Hepatocyte (in vitro differentiated cells): ENCODE results near the gene ARL4A. TPM values are rescaled to one million over a fixed set of nuclear protein-coding genes. Genes with fewer than 3 reads are reported as not detected.

ENCODE experiments used
- DNase-seq: peaks from one replicate; pipeline ENCODE4 v3.0.0-alpha.2; 2016; ENCODE audit warnings: low spot score
- H2AFZ ChIP-seq: fragments of 200-600 bp; sonication (generic); 2 replicates; pipeline ENCODE4 v1.6.0; 2016; ENCODE audit warnings: antibody characterized with exemption, mild to moderate bottlenecking
- H3K27ac ChIP-seq: fragments of 200-600 bp; sonication (generic); 2 replicates; pipeline ENCODE4 v1.5.1; 2016; ENCODE audit warnings: mild to moderate bottlenecking
- H3K27me3 ChIP-seq: fragments of 200-600 bp; sonication (generic); 2 replicates; pipeline ENCODE4 v1.6.1; 2016
- H3K36me3 ChIP-seq: fragments of 200-600 bp; sonication (generic); replicated peaks from 2 replicates; pipeline ENCODE4 v1.5.1; 2016; ENCODE audit warnings: low read depth; ENCODE audit not compliant: insufficient read depth
- H3K4me1 ChIP-seq: fragments of 200-600 bp; sonication (generic); 2 replicates; pipeline ENCODE4 v1.5.1; 2016; ENCODE audit warnings: mild to moderate bottlenecking, moderate library complexity; ENCODE audit not compliant: insufficient read depth
- H3K4me2 ChIP-seq: fragments of 200-600 bp; sonication (generic); 2 replicates; pipeline ENCODE4 v1.6.0; 2016
- H3K4me3 ChIP-seq: fragments of 200-600 bp; sonication (generic); 2 replicates; pipeline ENCODE4 v1.5.1; 2016; ENCODE audit warnings: mild to moderate bottlenecking
- H3K79me2 ChIP-seq: fragments of 200-600 bp; sonication (generic); 2 replicates; pipeline ENCODE4 v1.6.0; 2017; ENCODE audit warnings: mild to moderate bottlenecking
- H3K9me2 ChIP-seq: fragments of 200-600 bp; sonication (generic); replicated peaks from 2 replicates; pipeline ENCODE4 v1.6.0; 2017; ENCODE audit warnings: mild to moderate bottlenecking; ENCODE audit not compliant: insufficient read depth
- H3K9me3 ChIP-seq: fragments of 200-600 bp; sonication (generic); 2 replicates; pipeline ENCODE4 v1.5.1; 2016; ENCODE audit warnings: low read depth, mild to moderate bottlenecking
- H4K20me1 ChIP-seq: fragments of 200-600 bp; sonication (generic); 2 replicates; pipeline ENCODE4 v1.6.0; 2016; ENCODE audit warnings: mild to moderate bottlenecking; ENCODE audit not compliant: insufficient read depth, poor library complexity, severe bottlenecking
- CTCF ChIP-seq: fragments of 200-600 bp; sonication (generic); IDR thresholded peaks from 2 replicates; pipeline ENCODE4 v1.5.1; 2016; ENCODE audit warnings: antibody characterized with exemption, mild to moderate bottlenecking; ENCODE audit not compliant: poor library complexity
- EZH2 ChIP-seq: fragments of 200-600 bp; sonication (generic); IDR thresholded peaks from 2 replicates; pipeline ENCODE4 v1.6.1; 2016; ENCODE audit warnings: antibody characterized with exemption, mild to moderate bottlenecking, borderline replicate concordance
- EZH2phosphoT487 ChIP-seq: fragments of 200-600 bp; sonication (generic); IDR thresholded peaks from one replicate; pipeline ENCODE4 v1.6.1; 2018; ENCODE audit warnings: antibody characterized with exemption, mild to moderate bottlenecking, low read depth, moderate library complexity; ENCODE audit not compliant: unreplicated experiment, severe bottlenecking
- WGBS: methylation state at CpG from one replicate; pipeline ENCODE4 v1.1.6; 2016; ENCODE audit warnings: low lambda C conversion rate; ENCODE audit errors: missing lambda C conversion rate; 5-methylcytosine and 5-hydroxymethylcytosine counted together
- polyA plus RNA-seq: library from polyadenylated mRNA; unstranded; fragments of >200 nt; fragmentation: Nextera tagmentation; extraction: Ambion mirVana; gene quantifications from 2 replicates; pipeline ENCODE4 v1.2.1, GENCODE V29; 2016
- total RNA-seq: library from RNA; depleted of rRNA; stranded (reverse); fragments of >200 nt; gene quantifications from 2 replicates; pipeline ENCODE4 v1.2.3, GENCODE V29; 2014

The ARL4A gene
- total and polyA plus RNA-seq, 2 experiments from 2014 or later, result 60.3 to 64.0 TPM

GRCh38 chr7:12712236-12712635 lies 24.8 kb downstream of the ARL4A start:
- 64% methylated on average over 2 of the region's 2 CpGs for WGBS
- H3K4me1 ChIP-seq, result peaks cover 30% of the 10 kb centered on the region

GRCh38 chr7:12713625-12714378 lies 26.4 kb downstream of the ARL4A start:
- TF ChIP-seq EZH2phosphoT487, result no peak
- TF ChIP-seq CTCF, result no peak
- no peak for TF ChIP-seq EZH2
- H3K36me3 ChIP-seq, result no peaks in the 10 kb centered on the region
- no peak for DNase-seq
- H3K9me2 ChIP-seq, result no peaks in the 10 kb centered on the region
- H3K4me1 ChIP-seq, result peaks cover 30% of the 10 kb centered on the region
- peak overlapping the region; percentile 0 for H3K4me2 ChIP-seq
- H3K9me3 ChIP-seq, result no peaks in the 10 kb centered on the region
- 60% methylated on average over 1 of the region's 1 CpG for WGBS
- peak overlapping the region; percentile 72 for H3K27ac ChIP-seq
- no peaks in the 10 kb centered on the region for H4K20me1 ChIP-seq
- H2AFZ ChIP-seq, result no peak overlapping the region
- no peaks in the 10 kb centered on the region for H3K79me2 ChIP-seq
- no peak overlapping the region for H3K4me3 ChIP-seq
- H3K27me3 ChIP-seq, result no peaks in the 10 kb centered on the region

More at GRCh38 chr7:12712236-12712635, 24.8 kb downstream of the ARL4A start:
- Histone ChIP-seq H3K9me3 (no peaks in the 10 kb centered on the region), H3K27me3 (no peaks in the 10 kb centered on the region), H3K36me3 (no peaks in the 10 kb centered on the region), H3K27ac (peak overlapping the region; percentile 72), H3K79me2 (no peaks in the 10 kb centered on the region), H3K4me3 (no peak overlapping the region), H3K9me2 (no peaks in the 10 kb centered on the region), H3K4me2 (peak overlapping the region; percentile 24), H2AFZ (no peak overlapping the region), H4K20me1 (no peaks in the 10 kb centered on the region)
- TF ChIP-seq EZH2, result no peak
- DNase-seq, result peak; percentile 33

DNA sequence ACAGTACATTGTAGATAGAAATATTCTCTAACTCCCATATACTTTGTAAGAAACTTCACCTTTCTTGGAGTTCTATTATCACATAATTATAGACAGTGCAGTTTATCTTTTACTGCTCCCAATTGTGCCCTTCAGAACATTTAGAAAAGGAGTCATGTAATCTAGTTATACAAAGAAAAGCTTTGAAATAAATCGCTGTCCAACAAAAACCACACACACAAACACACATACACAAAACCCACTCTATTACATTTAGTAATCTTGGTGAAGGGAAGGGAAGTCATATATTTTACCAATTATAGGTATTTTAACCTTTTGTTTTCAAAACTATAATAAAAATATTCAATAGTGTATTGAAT lies 26.9 kb downstream of the ARL4A start:
- H3K4me3 ChIP-seq, result no peak overlapping the region
- H3K27me3 ChIP-seq, result no peaks in the 10 kb centered on the region
- no peaks in the 10 kb centered on the region for H3K9me3 ChIP-seq
- no peaks in the 10 kb centered on the region for H3K36me3 ChIP-seq
- 79% methylated on average over 1 of the region's 1 CpG for WGBS
- H2AFZ ChIP-seq, result no peak overlapping the region
- H3K27ac ChIP-seq, result peak overlapping the region; percentile 72
- peaks cover 30% of the 10 kb centered on the region for H3K4me1 ChIP-seq
- no peak for DNase-seq
- H3K79me2 ChIP-seq, result no peaks in the 10 kb centered on the region
- H3K9me2 ChIP-seq, result no peaks in the 10 kb centered on the region
- no peaks in the 10 kb centered on the region for H4K20me1 ChIP-seq
- peak overlapping the region; percentile 0 for H3K4me2 ChIP-seq
- TF ChIP-seq EZH2 (no peak), CTCF (no peak), EZH2phosphoT487 (no peak)

GRCh38 chr7:12715372-12716133 lies 28.1 kb downstream of the ARL4A start:
- Histone ChIP-seq H3K4me1 (peaks cover 30% of the 10 kb centered on the region), H3K27me3 (no peaks in the 10 kb centered on the region), H3K9me2 (no peaks in the 10 kb centered on the region), H3K79me2 (no peaks in the 10 kb centered on the region), H3K4me2 (peak overlapping the region; percentile 70), H3K36me3 (no peaks in the 10 kb centered on the region), H3K4me3 (no peak overlapping the region), H3K9me3 (no peaks in the 10 kb centered on the region), H4K20me1 (no peaks in the 10 kb centered on the region), H2AFZ (peak overlapping the region; percentile 11), H3K27ac (peak overlapping the region; percentile 72)
- peak; percentile 78 for DNase-seq
- TF ChIP-seq EZH2phosphoT487 (no peak), EZH2 (no peak), CTCF (no peak)
- WGBS, result 27% methylated on average over 12 of the region's 12 CpGs
